AG09319 (cell line): Measurements from ENCODE around the gene PRDM11.
"Not testable (repeated sequence)": the region's sequence is repeated elsewhere in the genome, so short reads cannot be mapped to it uniquely, and the experiment has no call there.

Experiments used
- DNase-seq: peaks from one replicate; pipeline ENCODE4 v3.0.0-alpha.2; 2010; ENCODE audit warnings: low read depth; ENCODE audit errors: extremely low read depth
- CTCF ChIP-seq: IDR thresholded peaks from 2 replicates; pipeline ENCODE4 v1.5.1; 2011; ENCODE audit warnings: low read depth, mild to moderate bottlenecking, inconsistent platforms, low read length, moderate library complexity

The PRDM11 gene

GRCh38 chr11:45247433-45247832 lies 101.0 kb downstream of the PRDM11 start:
- TF ChIP-seq CTCF = no peak
- no peak for DNase-seq

GRCh38 chr11:45248501-45249011 lies 102.1 kb downstream of the PRDM11 start:
- no peak for TF ChIP-seq CTCF
- DNase-seq = no peak

- not testable (repeated sequence) for DNase-seq
Measured at GRCh38 chr11:45249372-45249771, 102.9 kb downstream of the PRDM11 start.

GRCh38 chr11:45250035-45250718 lies 103.7 kb downstream of the PRDM11 start:
- DNase-seq = no peak
- TF ChIP-seq CTCF = no peak

- no peak for DNase-seq
- TF ChIP-seq CTCF = peak; percentile 39
Measured at GRCh38 chr11:45252134-45252856, 105.9 kb downstream of the PRDM11 start.

- TF ChIP-seq CTCF = no peak
Measured at GRCh38 chr11:45252877-45253276, 106.4 kb downstream of the PRDM11 start.

GRCh38 chr11:45253640-45254039 lies 107.2 kb downstream of the PRDM11 start:
- no peak for DNase-seq
- TF ChIP-seq CTCF = no peak

More at GRCh38 chr11:45252877-45253276, 106.4 kb downstream of the PRDM11 start:
- DNase-seq = no peak
